Umbilical cord (tissue), 2 donors: ENCODE measurements around the gene APMAP. TPM values are rescaled to one million over a fixed set of nuclear protein-coding genes. Genes with fewer than 3 reads are reported as not detected.
"Not testable (repeated sequence)": the region's sequence is repeated elsewhere in the genome, so short reads cannot be mapped to it uniquely, and the experiment has no call there.

Source experiments
- DNase-seq: peaks from one replicate; pipeline ENCODE4 v3.0.0-alpha.2; 2015; ENCODE audit warnings: low spot score
- total RNA-seq: library from RNA; depleted of rRNA; stranded (reverse); fragments of >200 nt; gene quantifications from one replicate; pipeline ENCODE4 v1.2.3, GENCODE V29; 2014; ENCODE audit warnings: low replicate concordance; ENCODE audit not compliant: insufficient read depth

The APMAP gene
- total RNA-seq, 1 donor from 2014 or later = 34.2 TPM

DNA sequence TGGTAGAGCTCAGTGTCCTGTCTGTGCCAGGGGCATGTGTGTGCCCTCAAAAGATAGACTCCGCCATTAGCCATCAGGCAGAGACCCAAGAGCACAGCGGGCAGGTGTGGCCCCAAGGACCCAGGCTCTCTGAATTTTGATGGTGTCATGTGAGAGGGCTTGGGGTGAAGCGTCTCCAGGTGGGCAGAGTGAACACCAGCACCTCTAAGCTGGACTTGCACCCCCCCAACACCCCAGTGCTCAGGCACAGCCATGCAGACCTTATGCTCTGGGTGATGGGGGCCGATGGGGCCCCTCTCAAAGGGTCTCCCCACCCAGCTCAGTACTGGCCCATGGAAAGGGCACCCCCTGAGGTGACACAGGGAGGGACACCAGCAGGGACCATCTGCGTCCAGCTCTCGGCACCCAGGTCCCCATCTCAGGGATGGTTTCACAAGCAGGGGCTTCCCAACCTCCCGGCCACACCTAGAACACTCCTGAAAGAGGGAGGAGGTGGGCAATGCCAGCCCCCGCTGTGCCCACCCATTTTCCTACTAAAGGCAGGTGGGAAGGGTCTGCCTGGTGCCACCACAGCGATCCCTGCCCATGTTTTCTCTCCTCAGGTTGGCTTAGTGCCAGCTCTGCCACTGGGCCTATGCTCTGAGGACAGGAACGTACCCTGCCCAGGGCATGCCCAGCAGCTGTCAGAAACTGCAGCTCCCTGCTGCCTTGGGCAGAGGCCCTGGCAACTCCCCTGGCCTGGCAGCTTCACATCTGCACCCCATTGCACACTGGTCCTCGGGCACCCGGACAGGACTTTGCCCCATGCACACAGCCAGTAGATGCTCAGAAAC is 40.0 kb downstream of the APMAP start:
- DNase-seq = no peak

DNA sequence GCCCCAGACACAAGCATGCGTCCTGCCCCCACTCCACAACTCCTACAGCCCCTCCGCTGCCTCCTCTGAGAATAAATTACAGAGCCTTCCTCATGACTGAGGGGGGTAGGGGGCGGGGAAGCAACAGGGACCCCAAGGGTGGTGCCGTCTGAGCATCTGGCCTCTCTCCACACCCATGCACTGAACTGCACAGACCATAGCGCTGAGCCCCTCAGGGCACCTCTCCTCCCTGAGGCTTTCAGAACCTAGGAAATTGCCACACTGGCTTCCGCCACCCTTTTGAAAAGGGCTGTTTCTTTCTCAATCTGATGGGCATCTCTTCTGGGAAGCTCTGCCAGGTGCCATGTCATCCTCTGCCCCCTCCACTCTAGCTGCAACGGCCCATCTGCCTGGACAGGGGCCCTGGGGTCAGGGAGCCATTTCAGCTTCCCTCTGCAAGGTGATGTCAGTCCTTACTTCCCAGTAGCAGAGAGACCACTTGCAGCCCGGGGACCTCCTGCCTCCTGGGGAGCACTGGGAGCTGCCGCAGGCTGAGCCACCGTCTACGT is 40.9 kb downstream of the APMAP start:
- DNase-seq = no peak

DNA sequence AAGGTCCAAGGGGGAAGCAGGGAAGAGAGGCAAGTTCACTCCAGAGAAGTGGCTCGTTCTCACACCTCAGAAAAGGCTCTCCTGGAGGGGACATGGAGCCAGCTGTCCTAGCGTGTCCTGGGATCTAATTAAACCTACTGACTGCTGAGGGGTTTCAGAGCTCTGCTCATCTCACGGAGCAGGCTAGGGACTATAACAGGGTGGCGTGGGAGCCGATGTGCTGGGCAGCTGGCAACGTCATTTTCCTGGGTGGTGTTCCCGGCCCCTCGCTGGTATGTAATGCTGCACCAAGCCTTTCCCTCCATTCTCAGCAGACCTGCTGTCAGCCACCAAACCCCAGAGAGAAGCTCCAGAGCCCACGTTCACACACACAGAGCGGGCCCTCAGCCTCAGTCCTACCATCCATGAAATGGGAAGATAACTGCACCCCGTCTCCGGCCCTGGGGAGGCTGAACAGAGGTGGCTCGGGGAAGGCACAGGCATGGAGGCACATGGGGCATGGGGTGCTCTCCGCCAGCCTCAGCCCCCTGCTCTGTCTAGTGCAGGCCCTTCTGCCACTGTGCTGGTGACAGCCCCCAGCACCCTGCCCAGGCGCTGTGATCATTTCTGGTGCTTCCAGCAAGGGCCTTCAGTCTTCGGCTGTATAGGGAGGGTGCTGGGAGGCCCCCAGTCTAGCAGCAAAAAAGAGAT is 41.6 kb downstream of the APMAP start:
- DNase-seq = no peak

DNA sequence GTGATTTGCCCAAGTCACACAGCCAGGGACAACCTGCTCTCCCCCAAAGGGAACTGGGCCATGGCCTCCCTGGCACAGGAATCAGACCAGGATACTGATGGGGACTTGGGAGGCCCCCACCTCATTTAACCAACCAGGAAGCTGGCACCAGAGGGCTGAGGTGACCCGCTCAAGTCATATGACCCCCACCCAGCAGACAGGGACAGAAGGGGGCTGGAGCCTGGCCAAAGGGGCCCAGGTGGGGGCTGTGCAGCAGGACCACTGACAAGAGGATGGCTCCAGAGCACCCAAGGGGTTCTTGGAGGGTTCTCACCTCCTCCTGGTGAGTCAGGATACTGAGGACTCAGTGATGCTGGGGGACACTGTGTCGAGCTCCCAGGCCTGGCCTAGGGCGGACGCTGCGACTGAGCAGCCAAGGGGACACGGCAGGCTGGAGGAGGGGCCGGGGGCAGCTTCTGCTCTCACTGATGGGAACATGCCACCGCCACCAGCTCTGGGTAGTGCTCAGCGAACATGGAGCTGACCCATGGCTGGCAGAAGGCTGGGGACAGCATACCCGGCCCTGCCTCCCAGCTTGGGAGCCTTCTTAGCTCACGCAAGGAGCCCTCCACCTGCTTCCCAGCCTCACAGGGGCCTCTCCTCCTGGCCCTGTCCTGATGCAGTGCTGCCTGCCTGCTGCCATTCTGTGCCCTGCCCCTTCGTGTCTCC is 42.3 kb downstream of the APMAP start:
- no peak for DNase-seq

DNA sequence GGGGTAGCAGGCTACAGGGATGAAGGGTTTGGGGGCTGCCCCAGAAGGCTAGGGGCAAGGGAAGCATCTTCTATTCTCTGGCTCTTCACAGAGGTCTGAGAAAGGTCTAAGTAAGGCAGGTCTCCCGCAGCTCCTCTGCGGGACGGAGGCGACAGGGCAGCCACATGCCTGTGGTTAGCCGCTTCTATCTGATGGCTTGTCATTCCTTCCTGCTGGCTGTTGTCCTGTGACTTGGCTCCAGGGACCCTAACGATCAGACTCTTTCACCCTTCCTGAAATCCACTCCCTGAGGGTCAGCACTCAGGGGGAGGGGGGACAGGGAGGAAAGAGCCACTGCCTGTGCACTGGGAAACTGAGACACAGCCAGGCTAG is 42.8 kb downstream of the APMAP start:
- DNase-seq = no peak

DNA sequence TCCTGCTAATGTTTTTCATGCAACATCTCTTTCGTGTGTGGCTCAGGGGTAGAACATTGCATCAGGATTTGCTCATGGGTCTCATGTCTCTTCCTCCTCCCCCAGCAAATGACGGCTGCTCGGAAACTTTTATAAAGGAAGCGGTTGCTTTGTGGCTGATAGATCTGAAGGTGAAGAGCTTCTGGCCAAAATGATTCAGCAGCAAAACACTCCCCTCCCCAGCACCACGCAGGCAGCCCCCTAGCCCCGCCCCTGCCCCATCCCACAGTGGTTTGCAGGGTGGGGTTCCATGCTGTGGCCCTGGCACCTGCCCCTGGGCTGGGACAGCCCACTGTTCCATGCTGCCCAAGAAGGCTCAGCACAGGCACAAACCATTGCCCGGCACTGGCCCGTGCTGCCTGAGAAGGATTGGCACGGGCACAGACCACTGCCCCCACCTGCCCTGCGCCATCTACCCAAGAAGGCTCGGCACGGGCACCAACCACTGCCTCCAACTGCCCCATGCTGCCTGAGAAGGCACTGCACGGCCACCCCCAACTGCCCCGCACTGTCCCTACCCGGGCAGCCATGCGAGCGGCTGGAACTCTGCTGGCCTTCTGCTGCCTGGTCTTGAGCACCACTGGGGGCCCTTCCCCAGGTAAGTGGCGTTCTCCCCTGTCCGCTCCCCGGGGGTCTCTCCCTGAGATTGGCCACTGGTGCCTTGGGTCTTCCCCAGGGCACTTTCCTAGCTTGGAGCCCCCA is 43.4 kb downstream of the APMAP start, which contains the start of gene CST7:
Gene CST7, plus strand, starts transcription at position 331 of the 741 bp plus-strand sequence. Its CDS starts 237 bp downstream, at position 568.
- DNase-seq = no peak

DNA sequence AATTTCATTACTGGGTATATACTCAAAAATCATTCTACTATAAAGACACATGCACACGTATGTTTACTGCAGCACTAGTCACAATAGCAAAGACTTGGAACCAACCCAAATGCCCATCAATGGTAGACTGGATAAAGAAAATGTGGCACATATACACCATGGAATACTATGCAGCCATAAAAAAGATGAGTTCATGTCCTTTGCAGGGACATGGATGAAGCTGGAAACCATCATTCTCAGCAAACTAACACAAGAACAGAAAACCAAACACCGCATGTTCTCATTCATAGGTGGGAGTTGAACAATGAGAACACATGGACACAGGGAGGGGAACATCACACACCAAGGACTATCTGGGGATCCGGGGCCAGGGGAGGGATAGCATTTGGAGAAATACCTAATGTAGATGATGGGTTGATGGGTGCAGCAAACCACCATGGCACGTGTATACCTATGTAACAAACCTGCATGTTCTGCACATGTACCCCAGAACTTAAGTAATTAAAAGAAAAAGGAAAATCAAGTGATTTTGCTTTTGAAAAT is 44.1 kb downstream of the APMAP start:
- not testable (repeated sequence) for DNase-seq

DNA sequence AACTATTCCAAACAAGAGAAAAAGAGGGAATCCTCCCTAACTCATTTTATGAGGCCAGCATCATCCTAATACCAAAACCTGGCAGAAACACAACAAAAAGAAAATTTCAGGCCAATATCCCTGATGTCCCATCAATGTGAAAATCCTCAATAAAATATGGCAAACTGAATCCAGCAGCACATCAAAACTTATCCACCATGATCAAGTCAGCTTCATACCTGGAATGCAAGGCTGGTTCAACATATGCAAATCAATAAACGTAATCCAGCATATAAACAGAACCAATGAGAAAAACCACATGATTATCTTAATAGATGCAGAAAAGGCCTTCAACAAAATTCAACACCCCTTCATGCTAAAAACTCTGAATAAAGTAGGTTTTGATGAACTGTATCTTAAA is 46.2 kb downstream of the APMAP start:
- DNase-seq = not testable (repeated sequence)

DNA sequence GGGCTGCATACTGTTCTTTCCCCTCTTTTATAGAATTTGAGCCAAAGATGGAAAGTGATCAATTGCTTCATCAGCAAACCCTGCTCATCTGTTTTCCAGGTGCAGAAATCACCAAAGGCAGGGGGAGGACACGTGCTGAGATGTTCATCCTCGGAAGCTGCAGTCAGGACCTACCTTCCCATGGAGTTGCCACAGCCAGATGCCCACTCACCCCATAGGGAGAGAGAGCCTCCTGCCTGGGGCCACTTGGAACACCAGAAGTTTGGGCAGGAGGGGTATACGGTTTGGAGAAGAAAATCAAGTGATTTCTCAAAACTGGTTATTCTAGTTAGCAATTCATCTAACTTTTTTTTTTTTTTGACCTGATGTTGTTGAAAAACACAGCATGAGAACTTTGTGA is 48.8 kb downstream of the APMAP start:
- no peak for DNase-seq

DNA sequence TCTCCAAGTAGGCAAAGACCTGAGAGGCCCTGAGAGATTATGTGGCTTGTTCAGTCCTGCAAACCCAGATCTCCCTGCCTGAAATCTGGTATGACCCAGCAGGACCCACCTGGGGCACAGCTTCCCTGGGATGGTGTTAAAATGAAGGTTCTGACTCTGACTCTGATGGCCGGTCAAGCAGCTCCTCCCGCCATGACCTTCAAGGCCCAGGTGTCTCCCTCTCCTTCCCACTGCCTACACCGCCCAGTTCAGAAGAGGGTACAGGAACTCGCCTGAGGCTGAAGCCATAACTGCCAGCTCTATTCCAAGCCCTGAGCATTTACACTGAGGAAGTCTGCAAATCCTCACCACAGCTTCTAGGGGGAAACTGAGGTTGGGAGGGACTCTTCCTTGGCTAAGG is 49.4 kb downstream of the APMAP start:
- no peak for DNase-seq

DNA sequence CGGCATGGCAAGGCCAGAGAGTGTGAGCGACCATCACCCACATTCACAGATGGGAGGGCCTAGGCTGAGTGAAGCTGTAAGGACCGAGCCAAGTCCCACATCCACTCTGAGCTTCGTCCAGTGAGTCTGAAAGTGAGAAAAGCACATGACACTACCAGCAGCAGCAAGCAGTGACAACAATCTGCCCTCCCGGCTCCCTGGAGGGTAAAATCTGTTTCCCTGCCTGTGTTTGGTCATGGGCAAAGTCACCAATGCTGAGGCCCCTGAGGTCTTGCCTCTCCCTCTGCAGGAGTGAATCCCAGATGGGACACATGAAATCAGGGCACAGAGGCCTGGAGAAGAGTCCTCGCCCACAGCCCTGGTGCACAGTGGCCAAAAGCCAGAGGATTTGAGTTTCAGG is 49.9 kb downstream of the APMAP start:
- DNase-seq = no peak

DNA sequence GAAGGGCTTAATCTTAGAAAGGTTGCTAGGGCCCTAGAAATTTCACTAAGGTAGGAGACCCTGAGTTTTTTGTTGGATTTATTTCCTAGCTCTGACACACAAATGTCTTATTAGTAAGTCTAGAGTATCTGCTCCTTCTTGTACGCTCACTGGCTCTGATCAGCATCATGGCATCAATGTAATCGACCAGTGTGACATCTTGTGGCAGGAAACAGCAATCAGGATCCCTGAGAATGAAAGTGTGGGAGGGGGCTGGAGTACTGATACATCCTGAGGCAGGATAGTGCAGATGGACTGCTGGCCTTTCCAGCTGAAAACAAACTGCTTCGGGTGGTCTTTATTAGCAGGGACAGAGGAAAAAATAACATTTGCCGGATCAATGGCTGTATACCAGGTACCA is 53.5 kb downstream of the APMAP start:
- DNase-seq = no peak

DNA sequence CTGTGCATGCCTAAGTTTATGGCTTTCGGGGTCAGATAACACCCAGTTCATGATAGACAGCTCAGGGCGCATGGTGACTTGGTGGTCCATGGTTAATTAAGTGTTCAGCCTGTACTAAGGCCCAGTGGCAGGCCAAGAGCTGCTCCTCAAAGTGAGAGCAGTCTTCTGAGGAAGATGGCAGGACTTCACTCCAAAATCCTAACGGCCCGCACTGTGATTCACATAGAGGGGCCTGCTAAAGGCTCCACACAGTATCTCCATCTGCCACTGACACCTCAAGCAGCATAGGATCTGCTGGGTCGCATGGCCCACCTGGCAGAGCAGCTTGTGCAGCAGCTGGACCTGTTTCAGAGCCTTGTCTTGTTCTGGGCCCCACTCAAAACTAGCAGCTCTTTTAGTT is 54.1 kb downstream of the APMAP start:
- no peak for DNase-seq

DNA sequence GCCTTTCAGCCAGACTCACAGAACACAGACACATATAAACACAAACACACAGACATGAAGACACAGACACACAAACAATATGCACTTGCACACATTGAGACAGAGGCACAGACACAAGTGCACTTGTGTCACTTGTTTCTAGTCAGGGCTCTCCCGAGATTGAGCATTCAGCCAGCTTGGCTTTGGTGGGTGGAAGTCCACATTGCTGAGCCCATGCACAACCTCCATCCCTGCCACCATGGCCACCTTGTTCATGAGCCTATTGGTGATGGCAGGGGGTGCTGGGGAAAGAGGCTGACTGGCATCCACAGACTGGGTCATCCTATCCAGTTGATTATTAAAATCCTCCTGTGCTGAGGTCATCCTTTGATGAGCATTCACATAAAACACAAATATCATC is 55.0 kb downstream of the APMAP start:
- no peak for DNase-seq

DNA sequence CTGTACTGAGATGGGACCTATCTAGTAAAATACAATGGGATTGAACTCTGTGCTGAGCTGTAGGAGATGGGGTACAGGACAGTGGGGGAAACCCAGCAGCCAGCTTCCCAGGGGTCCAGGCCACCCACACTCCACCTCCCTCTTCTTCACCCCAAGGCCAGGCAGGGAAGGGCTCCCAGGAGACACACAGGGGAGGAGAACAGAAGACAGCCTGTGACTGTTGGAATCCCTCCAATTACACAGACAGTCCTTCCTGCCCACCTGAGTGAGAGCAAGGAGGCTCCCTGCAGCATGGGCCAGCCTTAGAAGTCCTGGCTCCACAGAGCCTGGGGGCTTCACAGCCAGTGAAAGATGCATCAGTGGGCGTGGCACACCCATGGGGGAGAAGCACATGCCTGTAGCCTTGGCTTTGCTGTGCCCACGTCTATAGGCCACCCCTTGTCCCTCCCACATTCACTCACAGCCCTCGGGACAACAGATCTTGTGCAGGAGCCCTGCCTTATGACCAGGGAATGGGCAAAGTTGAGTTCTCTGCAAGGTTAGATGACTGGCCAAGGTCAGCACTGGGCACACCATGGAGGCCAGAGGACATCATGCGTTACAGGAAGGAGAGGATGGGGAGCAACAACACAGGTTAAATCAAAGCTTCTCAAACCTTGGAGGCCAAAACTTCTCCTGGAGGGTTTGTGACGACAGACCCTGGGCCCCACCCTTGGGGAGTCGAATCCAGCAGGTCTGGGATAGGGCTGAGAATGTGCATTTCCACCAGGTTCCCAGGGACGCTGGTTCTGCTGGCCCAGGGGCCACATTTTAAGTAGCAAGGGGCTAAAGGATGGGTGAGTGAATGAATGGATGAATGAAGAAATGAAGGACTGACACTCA is 55.8 kb downstream of the APMAP start:
- DNase-seq = no peak

DNA sequence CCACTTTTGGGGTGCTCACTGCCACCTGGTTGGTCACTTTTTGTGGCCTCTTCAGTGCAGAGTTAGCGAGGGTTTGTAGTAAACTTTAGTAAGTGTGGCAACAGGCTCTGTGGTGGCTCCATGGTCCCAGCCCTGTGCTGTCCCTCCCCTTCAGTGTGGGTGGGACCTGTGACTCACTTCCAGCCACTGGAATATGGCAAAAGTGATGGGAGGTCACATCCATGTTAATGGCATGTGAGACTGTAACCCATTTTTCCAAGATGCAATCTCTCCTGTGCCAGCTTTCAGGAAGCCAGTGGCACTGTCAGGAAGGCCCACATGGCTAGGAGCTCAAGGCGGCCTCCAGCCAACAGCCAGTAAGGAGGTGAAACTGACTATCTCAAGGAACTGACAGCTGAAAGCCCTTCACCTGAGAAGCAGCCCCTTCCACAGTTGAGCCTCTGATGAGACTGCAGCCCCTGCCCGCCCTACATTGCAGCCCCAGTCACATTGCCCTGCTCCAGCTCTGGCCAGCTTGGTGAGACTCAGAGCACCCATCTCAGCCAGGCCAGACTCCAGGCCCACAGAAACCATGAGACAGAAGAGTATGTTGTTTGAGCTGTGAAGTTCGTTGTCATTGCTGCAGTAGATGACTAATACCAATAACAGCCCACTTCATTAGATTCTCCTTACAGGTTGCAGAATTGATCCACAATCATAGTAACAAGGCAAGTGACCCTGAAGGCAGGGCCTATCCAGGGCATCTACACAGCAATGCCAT is 56.6 kb downstream of the APMAP start:
- no peak for DNase-seq

DNA sequence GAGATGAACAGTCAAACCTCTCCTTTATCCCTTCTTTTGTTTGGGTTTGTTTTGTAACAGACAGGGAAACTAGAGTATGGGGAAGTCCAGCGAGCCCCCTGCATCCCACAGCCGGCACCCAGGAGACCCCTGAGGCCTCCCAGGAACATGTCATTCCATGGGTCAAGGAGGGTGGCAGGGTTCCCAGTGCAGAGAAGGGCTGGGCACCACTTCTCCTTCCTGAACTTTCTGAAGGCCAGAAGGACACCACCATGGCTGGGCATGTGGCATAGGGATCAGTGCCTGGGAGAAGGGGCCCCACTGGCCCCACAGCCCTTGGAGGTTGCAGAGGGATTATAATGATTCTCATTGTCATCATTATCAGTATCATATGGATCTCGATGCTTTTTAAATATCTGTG is 57.4 kb downstream of the APMAP start:
- DNase-seq = no peak

DNA sequence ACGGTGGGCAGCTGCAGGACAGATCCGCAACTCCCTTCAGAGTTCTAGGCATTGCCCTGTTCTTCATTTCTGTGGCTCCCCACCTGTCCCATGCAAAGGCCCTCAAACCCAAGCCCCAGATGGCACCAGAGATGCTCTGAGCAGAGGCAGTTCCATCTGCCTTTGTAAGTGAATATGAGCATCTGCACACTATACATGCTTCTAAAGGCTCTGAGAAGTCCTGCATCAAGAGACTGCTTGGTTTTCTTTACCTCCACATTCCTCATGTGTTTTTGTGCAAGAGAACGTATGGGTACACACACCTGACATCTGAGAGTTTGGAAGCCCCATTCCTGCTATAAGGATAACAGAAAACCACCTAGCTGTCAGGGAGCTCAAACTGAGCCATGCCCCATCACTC is 57.8 kb downstream of the APMAP start:
- DNase-seq = no peak

DNA sequence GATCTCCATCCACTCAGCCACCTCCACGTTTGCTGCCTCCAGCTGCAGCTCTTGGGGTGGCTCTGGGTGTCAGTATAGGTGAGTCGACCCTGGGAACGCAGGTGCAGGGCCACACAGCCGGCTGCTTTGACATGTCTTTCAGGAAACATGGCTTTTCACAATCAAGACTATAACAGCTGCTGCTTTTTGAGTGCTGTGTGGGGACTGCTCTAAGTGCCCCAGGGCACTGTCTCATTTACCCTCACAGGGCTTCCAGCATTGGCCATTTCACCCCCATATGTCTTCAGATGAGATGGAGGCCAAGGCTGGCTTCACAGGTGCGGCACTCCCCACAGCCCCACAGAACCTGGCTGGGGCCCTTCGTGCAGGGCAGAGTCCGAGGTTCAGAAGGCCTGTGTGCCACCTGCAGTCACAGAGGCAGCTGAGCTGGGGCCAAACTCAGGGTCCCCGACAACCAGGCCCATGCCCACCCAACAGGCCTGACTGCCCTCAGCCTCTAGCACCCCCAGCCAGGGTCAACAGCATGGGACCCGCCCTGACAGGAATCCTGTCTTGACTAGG is 58.4 kb downstream of the APMAP start:
- no peak for DNase-seq
